Activated CD4-positive, alpha-beta memory T cell treated with anti-CD3 and anti-CD28 coated beads, Interleukin-2, amount 10 ng/mL, durations not matched to agents 7 days and 5 days (primary cell): ENCODE measurements around the gene TTC19. TPM values are rescaled to one million over a fixed set of nuclear protein-coding genes. Genes with fewer than 3 reads are reported as not detected.
"Not testable (repeated sequence)": the region's sequence is repeated elsewhere in the genome, so short reads cannot be mapped to it uniquely, and the experiment has no call there.

Experiments used
- CTCF ChIA-PET: fragments of 350-600 bp; sonication (Branson Sonifier 250); formaldehyde crosslinking; loops from one replicate; lab custom pipeline; 2021; ENCODE audit warnings: antibody characterized with exemption, inconsistent platforms; lab: Charles Lee
- POLR2A ChIA-PET: fragments of 350-600 bp; sonication (Branson Sonifier 250); formaldehyde crosslinking; loops from one replicate; lab custom pipeline; 2021; ENCODE audit warnings: antibody characterized with exemption; lab: Charles Lee
- DNase-seq: peaks from one replicate; pipeline ENCODE4 v3.0.0-alpha.2; 2020
- H3K27ac Mint-ChIP-seq: one replicate; pipeline ENCODE4 v1.8.0; 2021; ENCODE audit warnings: mild to moderate bottlenecking, mixed read lengths
- H3K27me3 Mint-ChIP-seq: one replicate; pipeline ENCODE4 v1.8.0; 2021; ENCODE audit warnings: mixed read lengths
- H3K36me3 Mint-ChIP-seq: one replicate; pipeline ENCODE4 v1.8.0; 2021; ENCODE audit warnings: low read depth, mixed read lengths
- H3K4me1 Mint-ChIP-seq: one replicate; pipeline ENCODE4 v1.8.0; 2021; ENCODE audit warnings: mixed read lengths
- H3K4me3 Mint-ChIP-seq: one replicate; pipeline ENCODE4 v1.8.0; 2021; ENCODE audit warnings: mild to moderate bottlenecking, mixed read lengths
- H3K9me3 Mint-ChIP-seq: one replicate; pipeline ENCODE4 v1.8.0; 2021; ENCODE audit warnings: mixed read lengths
- total RNA-seq, 2 experiments: library from RNA; stranded (reverse); gene quantifications; one replicate each; pipeline ENCODE4 v1.2.3, GENCODE V29; 2021

TTC19 gene
- total RNA-seq, 2 experiments from 2014 or later, result 22.7 to 25.6 TPM

GRCh38 chr17:16050844-16051243 is 51.2 kb downstream of the TTC19 start:
- Mint-ChIP-seq H3K27ac (no peak overlapping the region), H3K4me3 (no peak overlapping the region), H3K4me1 (peaks cover 16% of the 10 kb centered on the region), H3K36me3 (peaks cover 69% of the 10 kb centered on the region), H3K27me3 (no peaks in the 10 kb centered on the region), H3K9me3 (peaks cover 3% of the 10 kb centered on the region)
- ChIA-PET CTCF (no interaction called here), POLR2A (no interaction called here)
- no peak for DNase-seq

- ChIA-PET CTCF (no interaction called here), POLR2A (no interaction called here)
- Mint-ChIP-seq H3K27me3 (no peaks in the 10 kb centered on the region), H3K4me1 (peaks cover 8% of the 10 kb centered on the region), H3K9me3 (peaks cover 3% of the 10 kb centered on the region), H3K27ac (peak overlapping the region; percentile 13), H3K4me3 (no peak overlapping the region), H3K36me3 (peaks cover 69% of the 10 kb centered on the region)
- no peak for DNase-seq
Observed at GRCh38 chr17:16052486-16052885, 52.9 kb downstream of the TTC19 start.

GRCh38 chr17:16055139-16055538 is 55.5 kb downstream of the TTC19 start:
- H3K4me1 Mint-ChIP-seq, POLR2A ChIA-PET, H3K4me3 Mint-ChIP-seq, CTCF ChIA-PET, H3K27me3 Mint-ChIP-seq, H3K27ac Mint-ChIP-seq, DNase-seq, H3K9me3 Mint-ChIP-seq: not testable (repeated sequence)
- H3K36me3 Mint-ChIP-seq, result peaks cover 73% of the 10 kb centered on the region

- Mint-ChIP-seq H3K9me3 (no peaks in the 10 kb centered on the region), H3K27me3 (no peaks in the 10 kb centered on the region), H3K36me3 (peaks cover 69% of the 10 kb centered on the region), H3K4me3 (no peak overlapping the region), H3K4me1 (no peaks in the 10 kb centered on the region), H3K27ac (no peak overlapping the region)
- ChIA-PET CTCF (no interaction called here), POLR2A (no interaction called here)
- DNase-seq, result no peak
Observed at GRCh38 chr17:16061631-16062030, 62.0 kb downstream of the TTC19 start.

- CTCF ChIA-PET, result no interaction called here
- Mint-ChIP-seq H3K4me3 (no peak overlapping the region), H3K36me3 (peaks cover 76% of the 10 kb centered on the region), H3K4me1 (no peaks in the 10 kb centered on the region), H3K9me3 (no peaks in the 10 kb centered on the region), H3K27ac (no peak overlapping the region), H3K27me3 (no peaks in the 10 kb centered on the region)
- POLR2A ChIA-PET, result no interaction called here
- DNase-seq, result no peak
Observed at GRCh38 chr17:16066125-16066524, 66.5 kb downstream of the TTC19 start.

- Mint-ChIP-seq H3K4me1 (no peaks in the 10 kb centered on the region), H3K36me3 (peaks cover 74% of the 10 kb centered on the region), H3K27me3 (no peaks in the 10 kb centered on the region), H3K4me3 (no peak overlapping the region), H3K9me3 (no peaks in the 10 kb centered on the region), H3K27ac (no peak overlapping the region)
- POLR2A ChIA-PET, result no interaction called here
- DNase-seq, result no peak
- CTCF ChIA-PET, result no interaction called here
Observed at GRCh38 chr17:16068323-16068722, 68.7 kb downstream of the TTC19 start.

- H3K9me3 Mint-ChIP-seq, result no peaks in the 10 kb centered on the region
- H3K27me3 Mint-ChIP-seq, result no peaks in the 10 kb centered on the region
- no peak overlapping the region for H3K4me3 Mint-ChIP-seq
- ChIA-PET CTCF (interaction anchor here (1.0 kb wide), 1 partner anchor 10 kb away, joined by 3 read pairs; no protein-coding TSS in a partner anchor), POLR2A (interaction anchor here (0.6 kb wide), 2 partner anchors 102 to 140 kb away, joined by 4 to 5 read pairs; no protein-coding TSS in a partner anchor)
- DNase-seq, result no peak
- H3K4me1 Mint-ChIP-seq, result no peaks in the 10 kb centered on the region
- peaks cover 71% of the 10 kb centered on the region for H3K36me3 Mint-ChIP-seq
- H3K27ac Mint-ChIP-seq, result no peak overlapping the region
Observed at GRCh38 chr17:16072031-16072430, 72.4 kb downstream of the TTC19 start.

GRCh38 chr17:16073845-16074244 is 74.2 kb downstream of the TTC19 start:
- ChIA-PET POLR2A (no interaction called here), CTCF (no interaction called here)
- H3K27me3 Mint-ChIP-seq, result no peaks in the 10 kb centered on the region
- H3K36me3 Mint-ChIP-seq, result peaks cover 70% of the 10 kb centered on the region
- DNase-seq, result no peak
- no peak overlapping the region for H3K4me3 Mint-ChIP-seq
- H3K27ac Mint-ChIP-seq, result no peak overlapping the region
- H3K9me3 Mint-ChIP-seq, result no peaks in the 10 kb centered on the region
- no peaks in the 10 kb centered on the region for H3K4me1 Mint-ChIP-seq

GRCh38 chr17:16074423-16074822 is 74.8 kb downstream of the TTC19 start:
- H3K36me3 Mint-ChIP-seq, result peaks cover 72% of the 10 kb centered on the region
- H3K27ac Mint-ChIP-seq, result no peak overlapping the region
- H3K9me3 Mint-ChIP-seq, result no peaks in the 10 kb centered on the region
- ChIA-PET POLR2A (no interaction called here), CTCF (interaction anchor here (1.2 kb wide), 1 partner anchor 13 kb away, joined by 3 read pairs; no protein-coding TSS in a partner anchor)
- no peak overlapping the region for H3K4me3 Mint-ChIP-seq
- no peak for DNase-seq
- no peaks in the 10 kb centered on the region for H3K27me3 Mint-ChIP-seq
- no peaks in the 10 kb centered on the region for H3K4me1 Mint-ChIP-seq

- Mint-ChIP-seq H3K27me3 (no peaks in the 10 kb centered on the region), H3K36me3 (peaks cover 68% of the 10 kb centered on the region), H3K9me3 (no peaks in the 10 kb centered on the region), H3K4me1 (no peaks in the 10 kb centered on the region), H3K27ac (no peak overlapping the region), H3K4me3 (no peak overlapping the region)
- no peak for DNase-seq
- ChIA-PET POLR2A (no interaction called here), CTCF (no interaction called here)
Observed at GRCh38 chr17:16075949-16076348, 76.3 kb downstream of the TTC19 start.

Other genes with a start within 250 kb of the TTC19 start
- gene ADORA2B, start 54.7 kb upstream of the TTC19 start, total RNA-seq, result under 1 TPM; 0.13 to 0.40 TPM
- 10 to 100 TPM in 1 of 2 experiments, 1 to 10 TPM in 1; 7.2 to 10.1 TPM for gene ZSWIM7, start 120 bp upstream of the TTC19 start, total RNA-seq
- gene NCOR1, start 215.7 kb downstream of the TTC19 start, total RNA-seq, result 100 to 1,000 TPM; 136 to 141 TPM
- 10 to 100 TPM; 30.5 to 35.2 TPM for gene PIGL, start 217.4 kb downstream of the TTC19 start, total RNA-seq